WERI-Rb-1 (cell line): ENCODE results near the gene ZC3H12D.

Experiments
- DNase-seq: peaks from one replicate; pipeline ENCODE4 v3.0.0-alpha.2; 2020
- H3K27ac ChIP-seq: fragments of 250-450 bp; sonication (Bioruptor Pico); 2 replicates; pipeline ENCODE4 v1.5.1; 2020; ENCODE audit warnings: mild to moderate bottlenecking, moderate library complexity
- H3K27me3 ChIP-seq: fragments of 250-450 bp; sonication (Bioruptor Pico); 2 replicates; pipeline ENCODE4 v1.5.1; 2021; ENCODE audit warnings: mild to moderate bottlenecking, low read depth, moderate library complexity; ENCODE audit not compliant: insufficient read depth, severe bottlenecking
- H3K36me3 ChIP-seq: fragments of 250-450 bp; sonication (Bioruptor Pico); 2 replicates; pipeline ENCODE4 v1.5.1; 2020; ENCODE audit warnings: mild to moderate bottlenecking, moderate library complexity
- H3K4me3 ChIP-seq: 2 replicates; pipeline ENCODE4 v1.5.1; 2011; ENCODE audit warnings: low read depth, mild to moderate bottlenecking, control low read depth, low read length
- H3K9me3 ChIP-seq: fragments of 250-450 bp; sonication (Bioruptor Pico); 2 replicates; pipeline ENCODE4 v1.5.1; 2021; ENCODE audit warnings: mild to moderate bottlenecking, moderate library complexity; ENCODE audit not compliant: severe bottlenecking
- TF ChIP-seq, protein P1 (sequence below): IDR thresholded peaks from 2 replicates; pipeline ENCODE4 v1.5.1; 2011; ENCODE audit warnings: low read depth, mild to moderate bottlenecking, control low read depth, inconsistent platforms, low read length

Gene ZC3H12D

DNA sequence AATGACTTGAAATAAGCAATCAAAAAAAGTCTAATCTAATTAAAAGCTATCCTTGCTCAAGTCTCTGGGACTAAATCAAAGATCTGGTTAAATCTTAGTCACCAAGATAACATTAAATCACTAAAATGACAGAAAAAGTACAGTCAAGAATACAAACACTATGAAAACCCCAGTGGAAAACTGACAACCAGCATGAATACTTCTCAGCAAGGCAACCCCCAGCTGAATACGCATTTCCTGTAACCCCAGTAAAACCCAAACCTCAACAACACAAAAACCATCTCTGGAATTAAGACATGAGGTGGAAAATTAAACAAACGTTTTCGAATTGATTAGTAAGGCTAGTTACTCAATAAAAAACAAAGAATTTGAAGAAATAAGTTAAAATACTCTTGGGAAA lies 23.7 kb upstream of the ZC3H12D start:
- TF ChIP-seq, protein P1, sequence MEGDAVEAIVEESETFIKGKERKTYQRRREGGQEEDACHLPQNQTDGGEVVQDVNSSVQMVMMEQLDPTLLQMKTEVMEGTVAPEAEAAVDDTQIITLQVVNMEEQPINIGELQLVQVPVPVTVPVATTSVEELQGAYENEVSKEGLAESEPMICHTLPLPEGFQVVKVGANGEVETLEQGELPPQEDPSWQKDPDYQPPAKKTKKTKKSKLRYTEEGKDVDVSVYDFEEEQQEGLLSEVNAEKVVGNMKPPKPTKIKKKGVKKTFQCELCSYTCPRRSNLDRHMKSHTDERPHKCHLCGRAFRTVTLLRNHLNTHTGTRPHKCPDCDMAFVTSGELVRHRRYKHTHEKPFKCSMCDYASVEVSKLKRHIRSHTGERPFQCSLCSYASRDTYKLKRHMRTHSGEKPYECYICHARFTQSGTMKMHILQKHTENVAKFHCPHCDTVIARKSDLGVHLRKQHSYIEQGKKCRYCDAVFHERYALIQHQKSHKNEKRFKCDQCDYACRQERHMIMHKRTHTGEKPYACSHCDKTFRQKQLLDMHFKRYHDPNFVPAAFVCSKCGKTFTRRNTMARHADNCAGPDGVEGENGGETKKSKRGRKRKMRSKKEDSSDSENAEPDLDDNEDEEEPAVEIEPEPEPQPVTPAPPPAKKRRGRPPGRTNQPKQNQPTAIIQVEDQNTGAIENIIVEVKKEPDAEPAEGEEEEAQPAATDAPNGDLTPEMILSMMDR = no peak
- peaks cover 12% of the 10 kb centered on the region for H3K36me3 ChIP-seq
- H3K4me3 ChIP-seq = no peak overlapping the region
- H3K27me3 ChIP-seq = no peaks in the 10 kb centered on the region
- no peak overlapping the region for H3K27ac ChIP-seq
- no peak for DNase-seq
- H3K9me3 ChIP-seq = no peaks in the 10 kb centered on the region

DNA sequence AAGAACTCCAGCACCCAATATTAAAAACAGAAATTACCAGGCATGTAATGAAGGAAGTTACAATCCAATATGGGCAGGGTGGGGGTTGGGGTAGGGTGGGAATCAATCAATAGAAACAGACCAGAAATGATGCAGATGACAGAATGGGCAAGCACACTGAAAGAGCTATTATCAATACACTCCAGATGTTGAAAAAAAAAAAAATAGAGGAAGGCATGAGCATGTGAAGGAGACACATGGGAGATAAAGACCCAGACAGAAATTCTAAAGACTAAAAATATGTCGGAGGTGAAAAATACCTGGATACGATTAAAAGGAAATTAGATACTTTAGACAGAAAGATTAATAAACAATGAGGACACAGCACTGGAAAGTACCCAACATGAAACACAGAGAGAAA lies 19.1 kb upstream of the ZC3H12D start:
- H3K36me3 ChIP-seq = peaks cover 3% of the 10 kb centered on the region
- H3K4me3 ChIP-seq = no peak overlapping the region
- TF ChIP-seq, protein P1 = no peak
- H3K9me3 ChIP-seq = no peaks in the 10 kb centered on the region
- H3K27me3 ChIP-seq = no peaks in the 10 kb centered on the region
- no peak overlapping the region for H3K27ac ChIP-seq
- DNase-seq = no peak

DNA sequence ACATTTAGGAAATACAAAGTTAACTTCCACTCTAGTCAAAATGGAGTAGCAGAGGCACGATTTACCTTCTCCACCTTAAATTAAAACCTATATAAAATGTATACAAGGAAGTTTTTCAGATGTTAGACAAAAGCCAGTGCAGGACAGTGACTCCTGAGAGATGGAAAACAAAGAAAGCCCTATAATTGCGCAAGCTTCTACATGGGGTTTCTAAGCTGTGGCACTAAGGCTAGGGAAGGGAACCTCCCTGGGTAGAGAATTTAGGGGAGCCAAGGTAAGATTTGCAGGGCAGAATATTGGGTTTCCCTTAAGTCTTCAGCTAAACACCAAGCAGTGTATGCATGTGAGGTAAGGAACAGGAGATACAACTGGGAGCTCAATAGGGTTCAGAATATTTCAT lies 18.5 kb upstream of the ZC3H12D start:
- Histone ChIP-seq H3K27me3 (no peaks in the 10 kb centered on the region), H3K4me3 (no peak overlapping the region), H3K9me3 (no peaks in the 10 kb centered on the region), H3K36me3 (peaks cover 3% of the 10 kb centered on the region), H3K27ac (no peak overlapping the region)
- TF ChIP-seq, protein P1 = no peak
- DNase-seq = no peak

DNA sequence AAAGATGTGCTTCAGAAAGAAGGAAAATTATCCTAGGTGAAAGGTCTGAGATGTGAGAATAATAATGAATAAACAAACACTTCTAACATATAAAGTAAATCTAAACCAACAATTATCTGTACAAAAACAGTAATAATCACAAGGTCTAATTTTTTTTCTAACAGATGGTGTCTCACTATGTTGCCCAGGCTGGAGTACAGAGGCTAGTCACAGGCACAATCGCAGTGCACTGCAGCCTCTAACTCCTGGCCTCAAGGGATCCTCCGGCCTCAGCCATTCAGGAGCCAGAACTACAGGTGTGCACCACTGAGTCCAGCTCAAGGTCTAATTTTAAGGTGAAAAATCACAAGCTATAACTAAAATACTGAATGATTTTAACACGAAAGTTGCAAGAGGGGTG lies 17.0 kb upstream of the ZC3H12D start:
- TF ChIP-seq, protein P1 = no peak

GRCh38 chr6:149501201-149501600 lies 16.4 kb upstream of the ZC3H12D start:
- H3K9me3 ChIP-seq = no peaks in the 10 kb centered on the region
- no peaks in the 10 kb centered on the region for H3K27me3 ChIP-seq
- no peak overlapping the region for H3K4me3 ChIP-seq
- TF ChIP-seq, protein P1 = no peak
- peaks cover 3% of the 10 kb centered on the region for H3K36me3 ChIP-seq
- no peak for DNase-seq
- no peak overlapping the region for H3K27ac ChIP-seq

More for the DNA sequence above, 17.0 kb upstream of the ZC3H12D start:
- DNase-seq = no peak
- Histone ChIP-seq H3K9me3 (no peaks in the 10 kb centered on the region), H3K4me3 (no peak overlapping the region), H3K27me3 (no peaks in the 10 kb centered on the region), H3K36me3 (peaks cover 3% of the 10 kb centered on the region), H3K27ac (no peak overlapping the region)

DNA sequence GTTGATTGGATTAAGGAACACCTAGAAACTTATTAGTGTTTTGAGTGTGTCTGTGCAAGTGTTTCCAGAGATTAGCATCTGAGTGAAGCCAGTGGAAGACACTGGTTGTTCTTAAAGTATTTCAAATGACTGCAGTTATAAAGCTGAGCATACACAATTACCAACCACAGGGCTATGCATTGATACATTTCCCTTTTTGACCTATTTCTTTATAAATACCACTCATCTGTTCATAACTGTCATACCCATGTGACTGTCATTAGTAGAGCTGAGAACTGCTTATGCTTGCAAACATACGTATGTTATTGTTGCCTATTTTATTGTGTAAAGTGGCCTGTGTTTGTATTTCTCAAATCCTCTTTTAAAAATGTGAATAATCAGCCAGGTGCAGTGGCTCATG lies 15.3 kb upstream of the ZC3H12D start:
- Histone ChIP-seq H3K36me3 (no peaks in the 10 kb centered on the region), H3K4me3 (no peak overlapping the region), H3K27me3 (no peaks in the 10 kb centered on the region), H3K9me3 (no peaks in the 10 kb centered on the region), H3K27ac (no peak overlapping the region)
- TF ChIP-seq, protein P1 = no peak
- no peak for DNase-seq
